IgD-negative memory B cell (primary cell): ENCODE results near the gene ADCY3. TPM values are rescaled to one million over a fixed set of nuclear protein-coding genes. Genes with fewer than 3 reads are reported as not detected.

Source experiments
- H3K27ac Mint-ChIP-seq, 3 donors: one replicate each; pipeline ENCODE4 v1.8.0; 2020 to 2022; ENCODE audit warnings: mild to moderate bottlenecking in 3 of 3, mixed read lengths in 3 of 3, moderate library complexity in 1 of 3
- H3K27me3 Mint-ChIP-seq: one replicate; pipeline ENCODE4 v1.8.0; 2021; ENCODE audit warnings: mixed read lengths
- H3K36me3 Mint-ChIP-seq: one replicate; pipeline ENCODE4 v1.8.0; 2020; ENCODE audit warnings: mild to moderate bottlenecking, mixed read lengths
- H3K4me1 Mint-ChIP-seq, 3 donors: one replicate each; pipeline ENCODE4 v1.8.0; 2020 to 2022; ENCODE audit warnings: mixed read lengths in 3 of 3, mild to moderate bottlenecking in 1 of 3
- H3K4me3 Mint-ChIP-seq, 4 donors: one replicate each; pipeline ENCODE4 v1.8.0; 2020 to 2022; ENCODE audit warnings: mild to moderate bottlenecking in 4 of 4, mixed read lengths in 4 of 4, moderate library complexity in 3 of 4
- H3K9me3 Mint-ChIP-seq, 3 donors: one replicate each; pipeline ENCODE4 v1.8.0; 2020 to 2021; ENCODE audit warnings: mixed read lengths in 3 of 3, mild to moderate bottlenecking in 1 of 3
- polyA plus RNA-seq: library from polyadenylated mRNA; unstranded; fragments of 300-500 nt; fragmentation: Illumina TruSeq; gene quantifications from one replicate; pipeline ENCODE4 v1.2.3, GENCODE V29; 2021

The ADCY3 gene
- polyA plus RNA-seq, 1 donor from 2014 or later = 25.9 TPM

- H3K4me3 Mint-ChIP-seq = peak overlapping the region in 1 of 4 donors; percentile 23
- peak overlapping the region in 1 of 3 donors; percentile 53 for H3K27ac Mint-ChIP-seq
- no peaks in the 10 kb centered on the region for H3K9me3 Mint-ChIP-seq
- peaks cover 2% of the 10 kb centered on the region for H3K36me3 Mint-ChIP-seq
- H3K27me3 Mint-ChIP-seq = no peaks in the 10 kb centered on the region
- peaks cover 40 to 55% (median 52%) of the 10 kb centered on the region in 3 donors for H3K4me1 Mint-ChIP-seq
These were observed 36.1 kb downstream of the ADCY3 start for GRCh38 chr2:24883946-24884345.

GRCh38 chr2:24881623-24882022, 38.4 kb downstream of the ADCY3 start:
- peaks cover 37 to 47% (median 43%) of the 10 kb centered on the region in 3 donors for H3K4me1 Mint-ChIP-seq
- H3K9me3 Mint-ChIP-seq = no peaks in the 10 kb centered on the region
- no peaks in the 10 kb centered on the region for H3K27me3 Mint-ChIP-seq
- H3K36me3 Mint-ChIP-seq = peaks cover 6% of the 10 kb centered on the region
- peak overlapping the region in 1 of 4 donors; percentile 50 for H3K4me3 Mint-ChIP-seq
- peak overlapping the region in 1 of 3 donors; percentile 5 for H3K27ac Mint-ChIP-seq

GRCh38 chr2:24881158-24881557, 38.9 kb downstream of the ADCY3 start:
- peaks cover 32 to 43% (median 39%) of the 10 kb centered on the region in 3 donors for H3K4me1 Mint-ChIP-seq
- no peak overlapping the region for H3K4me3 Mint-ChIP-seq
- no peaks in the 10 kb centered on the region for H3K27me3 Mint-ChIP-seq
- no peak overlapping the region for H3K27ac Mint-ChIP-seq
- H3K36me3 Mint-ChIP-seq = peaks cover 6% of the 10 kb centered on the region
- no peaks in the 10 kb centered on the region for H3K9me3 Mint-ChIP-seq

- H3K9me3 Mint-ChIP-seq = no peaks in the 10 kb centered on the region
- no peak overlapping the region for H3K27ac Mint-ChIP-seq
- peaks cover 4% of the 10 kb centered on the region for H3K36me3 Mint-ChIP-seq
- no peaks in the 10 kb centered on the region for H3K27me3 Mint-ChIP-seq
- H3K4me3 Mint-ChIP-seq = no peak overlapping the region
- H3K4me1 Mint-ChIP-seq = peaks cover 14 to 20% (median 17%) of the 10 kb centered on the region in 3 donors
These were observed 41.7 kb downstream of the ADCY3 start for GRCh38 chr2:24878341-24878740.

- peak overlapping the region in 1 of 3 donors; percentile 25 for H3K27ac Mint-ChIP-seq
- no peaks in the 10 kb centered on the region for H3K27me3 Mint-ChIP-seq
- peaks cover 13 to 20% (median 17%) of the 10 kb centered on the region in 3 donors for H3K4me1 Mint-ChIP-seq
- no peaks in the 10 kb centered on the region for H3K9me3 Mint-ChIP-seq
- peaks cover 4% of the 10 kb centered on the region for H3K36me3 Mint-ChIP-seq
- no peak overlapping the region for H3K4me3 Mint-ChIP-seq
These were observed 42.4 kb downstream of the ADCY3 start for GRCh38 chr2:24877646-24878045.

- peaks cover 8 to 16% (median 14%) of the 10 kb centered on the region in 3 donors for H3K4me1 Mint-ChIP-seq
- no peaks in the 10 kb centered on the region for H3K27me3 Mint-ChIP-seq
- no peaks in the 10 kb centered on the region for H3K9me3 Mint-ChIP-seq
- H3K4me3 Mint-ChIP-seq = no peak overlapping the region
- H3K36me3 Mint-ChIP-seq = peaks cover 4% of the 10 kb centered on the region
- H3K27ac Mint-ChIP-seq = peak overlapping the region in 1 of 3 donors; percentile 25
These were observed 43.0 kb downstream of the ADCY3 start for GRCh38 chr2:24877067-24877466.

- Mint-ChIP-seq H3K27ac (no peak overlapping the region), H3K36me3 (peaks cover 4% of the 10 kb centered on the region), H3K9me3 (no peaks in the 10 kb centered on the region), H3K4me1 (peaks cover 5 to 13% (median 6%) of the 10 kb centered on the region in 3 donors), H3K4me3 (no peak overlapping the region), H3K27me3 (no peaks in the 10 kb centered on the region)
These were observed 44.1 kb downstream of the ADCY3 start for GRCh38 chr2:24875901-24876300.

GRCh38 chr2:24875272-24875671, 44.8 kb downstream of the ADCY3 start:
- Mint-ChIP-seq H3K27me3 (no peaks in the 10 kb centered on the region), H3K4me1 (peaks cover 2 to 10% (median 3%) of the 10 kb centered on the region in 3 donors), H3K9me3 (no peaks in the 10 kb centered on the region), H3K27ac (no peak overlapping the region), H3K4me3 (no peak overlapping the region), H3K36me3 (peaks cover 4% of the 10 kb centered on the region)

- H3K4me1 Mint-ChIP-seq = peaks cover 0 to 10% (median 2%) of the 10 kb centered on the region in 3 donors
- no peak overlapping the region for H3K4me3 Mint-ChIP-seq
- no peak overlapping the region for H3K27ac Mint-ChIP-seq
- peaks cover 5% of the 10 kb centered on the region for H3K36me3 Mint-ChIP-seq
- no peaks in the 10 kb centered on the region for H3K9me3 Mint-ChIP-seq
- no peaks in the 10 kb centered on the region for H3K27me3 Mint-ChIP-seq
These were observed 46.0 kb downstream of the ADCY3 start for GRCh38 chr2:24874035-24874434.

- no peaks in the 10 kb centered on the region for H3K9me3 Mint-ChIP-seq
- H3K27me3 Mint-ChIP-seq = no peaks in the 10 kb centered on the region
- H3K27ac Mint-ChIP-seq = no peak overlapping the region
These were observed 46.4 kb downstream of the ADCY3 start for GRCh38 chr2:24873619-24874018.

GRCh38 chr2:24872344-24873115, 47.5 kb downstream of the ADCY3 start:
- Mint-ChIP-seq H3K4me3 (no peak overlapping the region), H3K36me3 (peaks cover 5% of the 10 kb centered on the region), H3K27ac (no peak overlapping the region), H3K4me1 (peaks cover 0 to 8% (median 2%) of the 10 kb centered on the region in 3 donors), H3K9me3 (peaks cover 0 to under 1% (median 0%) of the 10 kb centered on the region in 3 donors), H3K27me3 (no peaks in the 10 kb centered on the region)

More at GRCh38 chr2:24873619-24874018, 46.4 kb downstream of the ADCY3 start:
- Mint-ChIP-seq H3K4me1 (peaks cover 0 to 8% (median 2%) of the 10 kb centered on the region in 3 donors), H3K4me3 (no peak overlapping the region), H3K36me3 (peaks cover 4% of the 10 kb centered on the region)

- Mint-ChIP-seq H3K9me3 (peaks cover 0 to 3% (median 0%) of the 10 kb centered on the region in 3 donors), H3K4me3 (no peak overlapping the region), H3K4me1 (peaks cover 0 to 6% (median 3%) of the 10 kb centered on the region in 3 donors), H3K27me3 (no peaks in the 10 kb centered on the region), H3K36me3 (peaks cover 9% of the 10 kb centered on the region), H3K27ac (peak overlapping the region in 2 of 3 donors; percentile 3 to 17)
These were observed 48.1 kb downstream of the ADCY3 start for GRCh38 chr2:24871852-24872333.

GRCh38 chr2:24870891-24871705, 48.9 kb downstream of the ADCY3 start:
- Mint-ChIP-seq H3K27ac (peak overlapping the region in 1 of 3 donors; percentile 3), H3K36me3 (peaks cover 11% of the 10 kb centered on the region), H3K9me3 (peaks cover 0 to 3% (median 0%) of the 10 kb centered on the region in 3 donors), H3K27me3 (no peaks in the 10 kb centered on the region), H3K4me1 (peaks cover 0 to 6% (median 3%) of the 10 kb centered on the region in 3 donors), H3K4me3 (no peak overlapping the region)

GRCh38 chr2:24870440-24870839, 49.6 kb downstream of the ADCY3 start:
- Mint-ChIP-seq H3K27me3 (no peaks in the 10 kb centered on the region), H3K36me3 (peaks cover 11% of the 10 kb centered on the region), H3K9me3 (peaks cover 0 to 3% (median 0%) of the 10 kb centered on the region in 3 donors), H3K27ac (peak overlapping the region in 1 of 3 donors; percentile 10), H3K4me1 (peaks cover 4 to 6% (median 4%) of the 10 kb centered on the region in 3 donors), H3K4me3 (no peak overlapping the region)

GRCh38 chr2:24866946-24867345, 53.1 kb downstream of the ADCY3 start:
- Mint-ChIP-seq H3K4me3 (no peak overlapping the region), H3K4me1 (peaks cover 3 to 4% (median 4%) of the 10 kb centered on the region in 3 donors), H3K36me3 (peaks cover 11% of the 10 kb centered on the region), H3K9me3 (peaks cover 0 to 3% (median 0%) of the 10 kb centered on the region in 3 donors), H3K27me3 (no peaks in the 10 kb centered on the region), H3K27ac (peak overlapping the region in 1 of 3 donors; percentile 28)
